Parathyroid adenoma (tissue), 2 donors: ENCODE results near the gene ST6GAL1.

Experiments used
- H2AFZ ChIP-seq: fragments of 300-600 bp; sonication (generic); one replicate; pipeline ENCODE4 v1.7.0; 2017; ENCODE audit warnings: antibody characterized with exemption, mild to moderate bottlenecking
- H3K27ac ChIP-seq: fragments of 300-600 bp; sonication (generic); one replicate; pipeline ENCODE4 v1.7.0; 2017
- H3K27me3 ChIP-seq: fragments of 300-600 bp; sonication (generic); one replicate; pipeline ENCODE4 v1.7.0; 2017; ENCODE audit warnings: low read length; ENCODE audit not compliant: control insufficient read depth, insufficient read depth
- H3K36me3 ChIP-seq: fragments of 300-600 bp; sonication (generic); one replicate; pipeline ENCODE4 v1.7.0; 2017; ENCODE audit warnings: low read length; ENCODE audit not compliant: control insufficient read depth, insufficient read depth
- H3K4me1 ChIP-seq: fragments of 300-600 bp; sonication (generic); one replicate; pipeline ENCODE4 v1.7.0; 2017; ENCODE audit warnings: control low read depth
- H3K4me2 ChIP-seq: fragments of 300-600 bp; sonication (generic); one replicate; pipeline ENCODE4 v1.7.0; 2017; ENCODE audit warnings: low read length
- H3K4me3 ChIP-seq: fragments of 300-600 bp; sonication (generic); one replicate; pipeline ENCODE4 v1.7.0; 2017; ENCODE audit warnings: low read depth, low read length
- H3K79me2 ChIP-seq: fragments of 300-600 bp; sonication (generic); one replicate; pipeline ENCODE4 v1.7.0; 2017; ENCODE audit warnings: control low read depth
- H3K9ac ChIP-seq: fragments of 300-600 bp; sonication (generic); one replicate; pipeline ENCODE4 v1.7.0; 2017; ENCODE audit warnings: mild to moderate bottlenecking
- H3K9me3 ChIP-seq: fragments of 300-600 bp; sonication (generic); one replicate; pipeline ENCODE4 v1.7.0; 2017; ENCODE audit warnings: low read length; ENCODE audit not compliant: control insufficient read depth
- CTCF ChIP-seq: fragments of 300-600 bp; sonication (generic); IDR thresholded peaks from one replicate; pipeline ENCODE4 v1.7.0; 2017; ENCODE audit warnings: antibody characterized with exemption, mild to moderate bottlenecking
- donor health status: primary hyperparathyroidism.

Gene ST6GAL1

GRCh38 chr3:186917512-186918312 is 12.6 kb upstream of the ST6GAL1 start:
- Histone ChIP-seq H3K9ac (no peak overlapping the region), H3K4me1 (no peaks in the 10 kb centered on the region), H3K9me3 (no peaks in the 10 kb centered on the region), H3K27ac (no peak overlapping the region), H3K4me3 (no peak overlapping the region), H3K4me2 (no peak overlapping the region), H3K27me3 (no peaks in the 10 kb centered on the region), H2AFZ (no peak overlapping the region), H3K36me3 (no peaks in the 10 kb centered on the region), H3K79me2 (no peaks in the 10 kb centered on the region)
- TF ChIP-seq CTCF = no peak

- H3K36me3 ChIP-seq = no peaks in the 10 kb centered on the region
- H2AFZ ChIP-seq = no peak overlapping the region
- H3K27ac ChIP-seq = no peak overlapping the region
- H3K4me2 ChIP-seq = no peak overlapping the region
- no peaks in the 10 kb centered on the region for H3K27me3 ChIP-seq
- no peak overlapping the region for H3K9ac ChIP-seq
- H3K9me3 ChIP-seq = no peaks in the 10 kb centered on the region
- no peak overlapping the region for H3K4me3 ChIP-seq
- no peaks in the 10 kb centered on the region for H3K79me2 ChIP-seq
- TF ChIP-seq CTCF = no peak
- H3K4me1 ChIP-seq = no peaks in the 10 kb centered on the region
Observed at GRCh38 chr3:186920301-186920700, 10.0 kb upstream of the ST6GAL1 start.

DNA sequence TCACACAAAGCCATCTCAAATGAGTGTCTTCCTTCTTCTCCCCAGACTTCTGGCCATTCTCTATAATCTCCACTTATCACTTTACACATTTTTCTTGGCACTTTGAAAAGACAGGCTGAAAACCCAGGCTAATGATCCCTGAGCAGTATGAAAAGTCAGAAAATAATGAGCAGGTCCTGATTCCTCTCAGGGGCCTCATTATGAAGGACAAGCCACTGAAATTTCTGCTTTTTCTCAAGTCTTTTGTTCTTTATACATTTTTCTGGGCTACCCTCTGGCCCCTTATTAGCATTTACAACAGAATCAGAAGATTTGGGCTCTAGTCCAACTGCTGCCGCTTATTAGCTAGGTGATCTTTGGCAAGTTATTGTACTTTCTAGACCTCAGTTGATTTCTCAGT is 9.5 kb upstream of the ST6GAL1 start:
- no peak overlapping the region for H3K9ac ChIP-seq
- H3K36me3 ChIP-seq = no peaks in the 10 kb centered on the region
- H3K4me3 ChIP-seq = no peak overlapping the region
- no peak overlapping the region for H3K4me2 ChIP-seq
- H2AFZ ChIP-seq = no peak overlapping the region
- no peaks in the 10 kb centered on the region for H3K79me2 ChIP-seq
- no peak overlapping the region for H3K27ac ChIP-seq
- no peak for TF ChIP-seq CTCF
- H3K27me3 ChIP-seq = no peaks in the 10 kb centered on the region
- H3K9me3 ChIP-seq = no peaks in the 10 kb centered on the region
- no peaks in the 10 kb centered on the region for H3K4me1 ChIP-seq

- no peak overlapping the region for H3K9ac ChIP-seq
- H3K9me3 ChIP-seq = no peaks in the 10 kb centered on the region
- H3K4me1 ChIP-seq = no peaks in the 10 kb centered on the region
- no peak for TF ChIP-seq CTCF
- H3K27me3 ChIP-seq = no peaks in the 10 kb centered on the region
- no peak overlapping the region for H3K4me2 ChIP-seq
- H2AFZ ChIP-seq = no peak overlapping the region
- no peaks in the 10 kb centered on the region for H3K79me2 ChIP-seq
- no peak overlapping the region for H3K4me3 ChIP-seq
- H3K27ac ChIP-seq = no peak overlapping the region
- no peaks in the 10 kb centered on the region for H3K36me3 ChIP-seq
Observed at GRCh38 chr3:186921578-186921977, 8.7 kb upstream of the ST6GAL1 start.

DNA sequence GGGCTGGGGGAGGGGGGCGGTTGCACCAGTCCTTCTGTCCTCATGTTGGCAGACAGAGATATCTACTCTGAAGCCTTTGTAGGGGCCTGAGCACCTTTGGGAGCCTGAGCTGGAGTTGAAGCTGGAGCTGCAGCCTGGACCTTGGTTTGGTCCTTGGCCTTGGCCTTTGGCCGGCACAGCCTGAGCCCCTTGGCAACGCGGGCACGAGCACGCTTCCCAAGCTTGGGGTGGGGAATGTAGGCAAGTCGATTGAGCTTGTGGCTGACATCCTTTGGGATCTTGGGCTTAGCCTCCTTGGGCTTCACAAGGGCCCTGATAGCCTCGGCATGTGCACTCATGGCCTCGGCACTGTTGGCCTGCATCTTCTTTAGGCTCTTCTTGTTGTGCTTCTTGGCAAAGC is 8.1 kb upstream of the ST6GAL1 start:
- Histone ChIP-seq H3K9me3 (no peaks in the 10 kb centered on the region), H3K27ac (no peak overlapping the region), H3K4me3 (no peak overlapping the region), H3K4me1 (no peaks in the 10 kb centered on the region), H3K4me2 (no peak overlapping the region), H3K9ac (no peak overlapping the region), H2AFZ (no peak overlapping the region), H3K36me3 (no peaks in the 10 kb centered on the region), H3K79me2 (no peaks in the 10 kb centered on the region), H3K27me3 (no peaks in the 10 kb centered on the region)
- TF ChIP-seq CTCF = no peak
